ENCODE measurements around the gene OSGIN1. TPM values are rescaled to one million over a fixed set of nuclear protein-coding genes. Genes with fewer than 3 reads are reported as not detected.
A peak's percentile ranks its signal among the peaks of the same experiment; 100 is the strongest.

OSGIN1 gene
- total RNA-seq, 1 experiment from 2014 or later: 21.8 TPM

- H3K9me3 ChIP-seq: 0 out of 2 replicates have a peak, but pooled peaks cover 4% of the 10 kb centered on the region
- H3K36me3 ChIP-seq (ENCODE audit: control insufficient read depth, insufficient read depth, low read length): no peaks in the 10 kb centered on the region
- no peaks in the 10 kb centered on the region for H3K27me3 ChIP-seq (replicated peaks; ENCODE audit: control insufficient read depth, insufficient read depth, low read length)
- ChIA-PET CTCF (interaction anchor here (0.7 kb wide), 1 partner anchor 185 kb away, joined by 3 read pairs; no protein-coding TSS in a partner anchor), POLR2A (no interaction called here)
- DNase-seq: no peak
- H3K4me3 ChIP-seq (ENCODE audit: low read depth, low read length): no peak overlapping the region
- Mint-ChIP-seq H3K4me1 (ENCODE audit: low read depth, unreplicated experiment) (no peaks in the 10 kb centered on the region), H3K36me3 (ENCODE audit: insufficient read depth, unreplicated experiment) (no peaks in the 10 kb centered on the region), H3K27me3 (ENCODE audit: insufficient read depth, unreplicated experiment) (peaks cover 28% of the 10 kb centered on the region), H3K27ac (ENCODE audit: unreplicated experiment) (no peak overlapping the region), H3K4me3 (ENCODE audit: unreplicated experiment) (no peak overlapping the region), H3K9me3 (ENCODE audit: unreplicated experiment) (no peaks in the 10 kb centered on the region)
- TF ChIP-seq, protein P1, sequence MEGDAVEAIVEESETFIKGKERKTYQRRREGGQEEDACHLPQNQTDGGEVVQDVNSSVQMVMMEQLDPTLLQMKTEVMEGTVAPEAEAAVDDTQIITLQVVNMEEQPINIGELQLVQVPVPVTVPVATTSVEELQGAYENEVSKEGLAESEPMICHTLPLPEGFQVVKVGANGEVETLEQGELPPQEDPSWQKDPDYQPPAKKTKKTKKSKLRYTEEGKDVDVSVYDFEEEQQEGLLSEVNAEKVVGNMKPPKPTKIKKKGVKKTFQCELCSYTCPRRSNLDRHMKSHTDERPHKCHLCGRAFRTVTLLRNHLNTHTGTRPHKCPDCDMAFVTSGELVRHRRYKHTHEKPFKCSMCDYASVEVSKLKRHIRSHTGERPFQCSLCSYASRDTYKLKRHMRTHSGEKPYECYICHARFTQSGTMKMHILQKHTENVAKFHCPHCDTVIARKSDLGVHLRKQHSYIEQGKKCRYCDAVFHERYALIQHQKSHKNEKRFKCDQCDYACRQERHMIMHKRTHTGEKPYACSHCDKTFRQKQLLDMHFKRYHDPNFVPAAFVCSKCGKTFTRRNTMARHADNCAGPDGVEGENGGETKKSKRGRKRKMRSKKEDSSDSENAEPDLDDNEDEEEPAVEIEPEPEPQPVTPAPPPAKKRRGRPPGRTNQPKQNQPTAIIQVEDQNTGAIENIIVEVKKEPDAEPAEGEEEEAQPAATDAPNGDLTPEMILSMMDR (IDR thresholded peaks at IDR 0.05; ENCODE audit: insufficient read depth in 1 of 2, low read depth in 1 of 2, low read length in 1 of 2, severe bottlenecking in 1 of 2, unreplicated experiment in 1 of 2): no peak
- BruUV-seq (replicated peaks): no TSS peak
- H3K4me1 ChIP-seq: no peaks in the 10 kb centered on the region
- intact Hi-C loops (cut with micrococcal nuclease; ENCODE audit: unreplicated experiment): no loop called here
These were observed 37.5 kb downstream of the OSGIN1 start for GRCh38 chr16:83990492-83990891.

GRCh38 chr16:83992624-83993023 is 39.6 kb downstream of the OSGIN1 start:
- ChIA-PET CTCF (no interaction called here), POLR2A (no interaction called here)
- Mint-ChIP-seq H3K27ac (ENCODE audit: unreplicated experiment) (no peak overlapping the region), H3K27me3 (ENCODE audit: insufficient read depth, unreplicated experiment) (peaks cover 24% of the 10 kb centered on the region), H3K4me1 (ENCODE audit: low read depth, unreplicated experiment) (no peaks in the 10 kb centered on the region), H3K36me3 (ENCODE audit: insufficient read depth, unreplicated experiment) (no peaks in the 10 kb centered on the region), H3K9me3 (ENCODE audit: unreplicated experiment) (no peaks in the 10 kb centered on the region), H3K4me3 (ENCODE audit: unreplicated experiment) (no peak overlapping the region)
- no TSS peak for BruUV-seq (replicated peaks)
- Histone ChIP-seq H3K9me3 (0 out of 2 replicates have a peak, but pooled peaks cover 4% of the 10 kb centered on the region), H3K27me3 (replicated peaks; ENCODE audit: control insufficient read depth, insufficient read depth, low read length) (no peaks in the 10 kb centered on the region), H3K36me3 (ENCODE audit: control insufficient read depth, insufficient read depth, low read length) (no peaks in the 10 kb centered on the region), H3K4me3 (ENCODE audit: low read depth, low read length) (no peak overlapping the region), H3K4me1 (no peaks in the 10 kb centered on the region)
- intact Hi-C loops (cut with micrococcal nuclease; ENCODE audit: unreplicated experiment): no loop called here
- no peak for DNase-seq
- TF ChIP-seq, protein P1 (IDR thresholded peaks at IDR 0.05; ENCODE audit: insufficient read depth in 1 of 2, low read depth in 1 of 2, low read length in 1 of 2, severe bottlenecking in 1 of 2, unreplicated experiment in 1 of 2): no peak

DNA sequence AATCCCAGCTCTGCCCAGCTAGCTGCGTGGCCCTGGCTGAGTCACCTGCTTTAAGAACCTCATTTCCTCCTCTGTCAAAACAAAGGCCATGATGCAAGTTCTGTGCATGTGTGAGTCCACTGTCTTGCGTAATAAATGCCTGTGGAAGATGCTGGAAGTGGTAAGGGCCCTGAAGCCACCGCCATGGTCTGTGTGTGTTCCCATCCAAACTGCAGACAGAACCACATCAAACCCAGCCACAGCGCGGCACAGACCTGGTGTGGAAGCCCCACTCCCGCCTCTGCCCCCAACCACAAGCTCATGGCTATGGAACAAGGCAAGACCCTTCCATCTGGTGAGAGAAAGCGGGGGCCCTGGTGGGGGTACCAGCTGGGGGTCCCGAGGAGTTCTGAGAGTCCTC is 41.0 kb downstream of the OSGIN1 start:
- Mint-ChIP-seq H3K4me3 (ENCODE audit: unreplicated experiment) (no peak overlapping the region), H3K36me3 (ENCODE audit: insufficient read depth, unreplicated experiment) (no peaks in the 10 kb centered on the region), H3K27me3 (ENCODE audit: insufficient read depth, unreplicated experiment) (peaks cover 12% of the 10 kb centered on the region), H3K4me1 (ENCODE audit: low read depth, unreplicated experiment) (no peaks in the 10 kb centered on the region), H3K9me3 (ENCODE audit: unreplicated experiment) (no peaks in the 10 kb centered on the region), H3K27ac (ENCODE audit: unreplicated experiment) (peak overlapping the region; percentile 9)
- Histone ChIP-seq H3K36me3 (ENCODE audit: control insufficient read depth, insufficient read depth, low read length) (no peaks in the 10 kb centered on the region), H3K4me1 (no peaks in the 10 kb centered on the region), H3K9me3 (0 out of 2 replicates have a peak, but pooled peaks cover 4% of the 10 kb centered on the region), H3K27me3 (replicated peaks; ENCODE audit: control insufficient read depth, insufficient read depth, low read length) (no peaks in the 10 kb centered on the region), H3K4me3 (ENCODE audit: low read depth, low read length) (no peak overlapping the region)
- DNase-seq: peak in 1 of 2 experiments; percentile 36
- intact Hi-C loops (cut with micrococcal nuclease; ENCODE audit: unreplicated experiment): no loop called here
- CTCF ChIA-PET: interaction anchor here (0.5 kb wide), 1 partner anchor 224 kb away, joined by 4 read pairs; no protein-coding TSS in a partner anchor
- TF ChIP-seq, protein P1 (IDR thresholded peaks at IDR 0.05; ENCODE audit: insufficient read depth in 1 of 2, low read depth in 1 of 2, low read length in 1 of 2, severe bottlenecking in 1 of 2, unreplicated experiment in 1 of 2): no peak
- no TSS peak for BruUV-seq (replicated peaks)
- POLR2A ChIA-PET: no interaction called here
